HEK293 (cell line): ENCODE measurements around the gene SYNGR3.

Experiments
- CTCF ChIA-PET: fragments of 350-600 bp; formaldehyde crosslinking; extraction: SDS; loops from one replicate; lab custom pipeline; 2021; ENCODE audit warnings: antibody characterized with exemption; lab: Yijun Ruan, JAX
- POLR2A ChIA-PET: fragments of 300-600 bp; formaldehyde crosslinking; extraction: SDS; loops from one replicate; lab custom pipeline; 2020; ENCODE audit warnings: antibody characterized with exemption, inconsistent platforms; lab: Yijun Ruan, JAX
- H3K27ac ChIP-seq: fragments of 200-500 bp; sonication (Bioruptor generic); 2 replicates; pipeline ENCODE4 v1.5.1; 2014; ENCODE audit warnings: low read depth, low read length, control low read depth, inconsistent platforms; ENCODE audit errors: extremely low read depth
- H3K36me3 ChIP-seq, 2 experiments: fragments of 200-500 bp in 1 of 2; sonication (Bioruptor generic) in 1 of 2; 1 replicate in 1 of 2; 2 replicates in 1 of 2; pipeline ENCODE4 v1.5.1; 2014 to 2017; ENCODE audit warnings: inconsistent platforms in 2 of 2, low read length in 2 of 2; ENCODE audit not compliant: control insufficient read depth in 2 of 2, insufficient read depth in 1 of 2
- H3K4me1 ChIP-seq: fragments of 200-500 bp; sonication (Bioruptor generic); 2 replicates; pipeline ENCODE4 v1.5.1; 2014; ENCODE audit warnings: mild to moderate bottlenecking, low read length, inconsistent platforms; ENCODE audit not compliant: control insufficient read depth, insufficient read depth
- H3K4me3 ChIP-seq: 2 replicates; pipeline ENCODE4 v1.5.1; 2011; ENCODE audit warnings: low read depth, mild to moderate bottlenecking, control low read depth, low read length, moderate library complexity
- H3K9me3 ChIP-seq: fragments of 200-500 bp; sonication (Bioruptor generic); 2 replicates; pipeline ENCODE4 v1.5.1; 2014; ENCODE audit warnings: low read depth, low read length, inconsistent platforms; ENCODE audit not compliant: control insufficient read depth, insufficient read depth
- KLF7 ChIP-seq: fragments of 450-650 bp; formaldehyde crosslinking; IDR thresholded peaks from 2 replicates; pipeline ENCODE4 v1.5.1; 2016; ENCODE audit warnings: missing biosample characterization, missing genetic modification characterization, borderline replicate concordance
- SP7 ChIP-seq: fragments of 450-650 bp; formaldehyde crosslinking; IDR thresholded peaks from 2 replicates; pipeline ENCODE4 v1.5.1; 2016; ENCODE audit warnings: missing biosample characterization, missing genetic modification characterization
- YY1 ChIP-seq: fragments of 450-650 bp; formaldehyde crosslinking; IDR thresholded peaks from 2 replicates; pipeline ENCODE4 v1.5.1; 2018; ENCODE audit warnings: missing biosample characterization, missing genetic modification characterization
- ZEB2 ChIP-seq: fragments of 450-650 bp; formaldehyde crosslinking; IDR thresholded peaks from 2 replicates; pipeline ENCODE4 v1.5.1; 2016; ENCODE audit warnings: missing biosample characterization, missing genetic modification characterization
- ZFP3 ChIP-seq: fragments of 450-650 bp; formaldehyde crosslinking; IDR thresholded peaks from 2 replicates; pipeline ENCODE4 v1.5.1; 2016; ENCODE audit warnings: low read depth, missing biosample characterization, missing genetic modification characterization
- ZFP41 ChIP-seq: fragments of 450-650 bp; formaldehyde crosslinking; IDR thresholded peaks from 2 replicates; pipeline ENCODE4 v1.5.1; 2016; ENCODE audit warnings: missing biosample characterization, missing genetic modification characterization, borderline replicate concordance
- ZIC2 ChIP-seq: fragments of 450-650 bp; formaldehyde crosslinking; IDR thresholded peaks from 2 replicates; pipeline ENCODE4 v1.5.1; 2016; ENCODE audit warnings: missing biosample characterization, missing genetic modification characterization
- ZNF121 ChIP-seq: fragments of 450-650 bp; formaldehyde crosslinking; IDR thresholded peaks from 2 replicates; pipeline ENCODE4 v1.5.1; 2016; ENCODE audit warnings: missing biosample characterization, missing genetic modification characterization
- ZNF146 ChIP-seq: fragments of 450-650 bp; formaldehyde crosslinking; IDR thresholded peaks from 2 replicates; pipeline ENCODE4 v1.5.1; 2016; ENCODE audit warnings: missing biosample characterization, missing genetic modification characterization
- ZNF157 ChIP-seq: fragments of 450-650 bp; formaldehyde crosslinking; IDR thresholded peaks from 2 replicates; pipeline ENCODE4 v1.5.1; 2016; ENCODE audit warnings: missing biosample characterization, missing genetic modification characterization
- ZNF202 ChIP-seq: fragments of 450-650 bp; formaldehyde crosslinking; IDR thresholded peaks from 2 replicates; pipeline ENCODE4 v1.5.1; 2016; ENCODE audit warnings: missing biosample characterization, missing genetic modification characterization, borderline replicate concordance
- ZNF23 ChIP-seq: fragments of 450-650 bp; formaldehyde crosslinking; IDR thresholded peaks from 2 replicates; pipeline ENCODE4 v1.5.1; 2016; ENCODE audit warnings: missing biosample characterization, missing genetic modification characterization, borderline replicate concordance
- ZNF292 ChIP-seq: fragments of 450-650 bp; formaldehyde crosslinking; IDR thresholded peaks from 2 replicates; pipeline ENCODE4 v1.5.1; 2016; ENCODE audit warnings: low read depth, missing biosample characterization, missing genetic modification characterization, borderline replicate concordance
- ZNF302 ChIP-seq: fragments of 450-650 bp; formaldehyde crosslinking; IDR thresholded peaks from 2 replicates; pipeline ENCODE4 v1.5.1; 2016; ENCODE audit warnings: missing biosample characterization, missing genetic modification characterization, low read depth
- ZNF48 ChIP-seq: fragments of 450-650 bp; formaldehyde crosslinking; IDR thresholded peaks from 2 replicates; pipeline ENCODE4 v1.5.1; 2016; ENCODE audit warnings: missing biosample characterization, missing genetic modification characterization
- ZNF510 ChIP-seq: fragments of 450-650 bp; formaldehyde crosslinking; IDR thresholded peaks from 2 replicates; pipeline ENCODE4 v1.5.1; 2018; ENCODE audit warnings: mild to moderate bottlenecking, missing genetic modification characterization, missing biosample characterization; ENCODE audit not compliant: insufficient replicate concordance
- ZNF521 ChIP-seq: fragments of 450-650 bp; formaldehyde crosslinking; IDR thresholded peaks from 2 replicates; pipeline ENCODE4 v1.5.1; 2017; ENCODE audit warnings: missing biosample characterization, mild to moderate bottlenecking, missing genetic modification characterization
- ZNF549 ChIP-seq: fragments of 450-650 bp; IDR thresholded peaks from 2 replicates; pipeline ENCODE4 v1.5.1; 2018; ENCODE audit warnings: missing biosample characterization, missing genetic modification characterization, mild to moderate bottlenecking, inconsistent platforms, moderate library complexity
- ZNF555 ChIP-seq: fragments of 450-650 bp; formaldehyde crosslinking; conservative IDR thresholded peaks from 2 replicates; pipeline ENCODE4 v1.5.1; 2017; ENCODE audit warnings: missing biosample characterization, mild to moderate bottlenecking, missing genetic modification characterization, inconsistent platforms
- ZNF561 ChIP-seq: fragments of 450-650 bp; IDR thresholded peaks from 2 replicates; pipeline ENCODE4 v1.5.1; 2018; ENCODE audit warnings: missing biosample characterization, missing genetic modification characterization, borderline replicate concordance
- ZNF600 ChIP-seq: fragments of 450-650 bp; formaldehyde crosslinking; IDR thresholded peaks from 2 replicates; pipeline ENCODE4 v1.5.1; 2016; ENCODE audit warnings: missing biosample characterization, missing genetic modification characterization
- ZNF623 ChIP-seq: fragments of 450-650 bp; formaldehyde crosslinking; IDR thresholded peaks from 2 replicates; pipeline ENCODE4 v1.5.1; 2016; ENCODE audit warnings: missing biosample characterization, missing genetic modification characterization
- ZNF677 ChIP-seq: fragments of 450-650 bp; IDR thresholded peaks from 2 replicates; pipeline ENCODE4 v1.5.0; 2018; ENCODE audit warnings: missing biosample characterization, mild to moderate bottlenecking, missing genetic modification characterization, moderate library complexity
- ZNF777 ChIP-seq: fragments of 450-650 bp; formaldehyde crosslinking; IDR thresholded peaks from 2 replicates; pipeline ENCODE4 v1.5.1; 2017; ENCODE audit warnings: missing biosample characterization, missing genetic modification characterization, borderline replicate concordance
- ZNF792 ChIP-seq: fragments of 450-650 bp; formaldehyde crosslinking; IDR thresholded peaks from 2 replicates; pipeline ENCODE4 v1.5.1; 2016; ENCODE audit warnings: missing biosample characterization, missing genetic modification characterization
- TF ChIP-seq, protein P1 (sequence below): fragments of 450-650 bp; formaldehyde crosslinking; IDR thresholded peaks from 2 replicates; pipeline ENCODE4 v1.5.1; 2017; ENCODE audit warnings: missing biosample characterization, missing genetic modification characterization
- TF ChIP-seq, protein P2 (sequence below): fragments of 450-650 bp; formaldehyde crosslinking; IDR thresholded peaks from 2 replicates; pipeline ENCODE4 v1.5.1; 2016; ENCODE audit warnings: missing biosample characterization, missing genetic modification characterization
- TF ChIP-seq, protein P3 (sequence below): fragments of 450-650 bp; formaldehyde crosslinking; IDR thresholded peaks from 2 replicates; pipeline ENCODE4 v1.5.1; 2017; ENCODE audit warnings: missing biosample characterization, missing genetic modification characterization
- TF ChIP-seq, protein P4 (sequence below): fragments of 450-650 bp; formaldehyde crosslinking; IDR thresholded peaks from 2 replicates; pipeline ENCODE4 v1.5.1; 2016; ENCODE audit warnings: missing biosample characterization, missing genetic modification characterization

SYNGR3 gene

DNA sequence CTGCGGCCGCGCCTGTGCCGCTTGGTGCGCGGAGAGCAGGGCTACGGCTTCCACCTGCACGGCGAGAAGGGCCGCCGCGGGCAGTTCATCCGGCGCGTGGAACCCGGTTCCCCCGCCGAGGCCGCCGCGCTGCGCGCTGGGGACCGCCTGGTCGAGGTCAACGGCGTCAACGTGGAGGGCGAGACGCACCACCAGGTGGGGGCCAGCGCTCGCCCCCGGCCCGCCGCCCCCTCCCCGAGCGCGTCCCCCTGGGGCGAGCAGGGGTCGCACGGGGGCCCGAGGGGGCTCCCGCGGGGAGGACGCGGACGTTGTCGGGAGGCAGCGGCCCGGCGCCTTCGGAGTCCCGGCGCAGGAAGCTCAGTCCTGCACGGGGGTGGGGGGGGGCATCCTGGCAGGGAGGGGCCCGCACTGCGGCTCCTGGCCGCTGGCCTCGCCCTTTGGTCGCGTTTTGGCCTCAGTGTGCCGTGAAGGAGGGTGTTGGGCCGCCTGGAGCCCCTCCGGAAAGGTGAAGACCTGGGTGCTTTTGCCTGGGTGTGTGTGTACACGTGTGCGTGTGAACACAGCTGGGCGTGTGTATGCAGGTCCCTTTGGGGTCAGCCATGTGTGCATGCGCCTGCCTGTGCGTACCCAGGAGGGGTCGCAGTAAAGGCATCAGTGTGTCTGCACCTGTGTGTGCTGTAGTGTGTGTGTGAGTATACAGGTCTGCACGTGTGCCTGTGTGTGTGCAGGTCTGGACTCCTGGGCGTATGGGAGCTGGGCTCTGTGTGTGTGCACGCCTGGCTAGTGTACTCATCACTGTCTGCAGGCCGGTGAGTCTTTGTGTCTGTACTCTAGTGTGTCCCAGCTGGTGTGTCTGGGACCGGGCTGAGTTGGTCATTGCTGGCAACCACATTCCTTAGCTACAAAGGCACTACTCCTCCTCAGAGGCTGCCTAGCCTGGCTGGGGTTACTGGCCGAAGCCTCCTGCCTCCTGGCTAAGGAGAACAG lies 37.5 kb downstream of the SYNGR3 start:
- H3K4me1 ChIP-seq = peaks cover 3% of the 10 kb centered on the region; the same call in 1 of the 2 replicates
- POLR2A ChIA-PET = interaction anchor here (0.5 to 2.6 kb wide), 5 partner anchors 11 to 128 kb away, joined by 3 to 15 read pairs (median 6); partner anchors contain the start of genes NTHL1, TRAF7 and TSC2
- peak overlapping the region; percentile 42 for H3K4me3 ChIP-seq
- CTCF ChIA-PET = interaction anchor here (0.5 to 2.1 kb wide), 4 partner anchors 11 to 1418 kb away, joined by 4 to 10 read pairs (median 5); no protein-coding TSS in a partner anchor
- H3K27ac ChIP-seq = peak overlapping the region; percentile 16; the same call in 1 of the 2 replicates
- peaks cover 0 to 4% of the 10 kb centered on the region in 2 experiments; a peak in 1 of 3 replicates for H3K36me3 ChIP-seq
- H3K9me3 ChIP-seq = no peaks in the 10 kb centered on the region
- 0 out of 2 replicates have a peak, but pooled peaks have one; percentile 58 for TF ChIP-seq ZNF121
- TF ChIP-seq ZEB2 = peak; percentile 52; the same call in 1 of the 2 replicates
- TF ChIP-seq, protein P1, sequence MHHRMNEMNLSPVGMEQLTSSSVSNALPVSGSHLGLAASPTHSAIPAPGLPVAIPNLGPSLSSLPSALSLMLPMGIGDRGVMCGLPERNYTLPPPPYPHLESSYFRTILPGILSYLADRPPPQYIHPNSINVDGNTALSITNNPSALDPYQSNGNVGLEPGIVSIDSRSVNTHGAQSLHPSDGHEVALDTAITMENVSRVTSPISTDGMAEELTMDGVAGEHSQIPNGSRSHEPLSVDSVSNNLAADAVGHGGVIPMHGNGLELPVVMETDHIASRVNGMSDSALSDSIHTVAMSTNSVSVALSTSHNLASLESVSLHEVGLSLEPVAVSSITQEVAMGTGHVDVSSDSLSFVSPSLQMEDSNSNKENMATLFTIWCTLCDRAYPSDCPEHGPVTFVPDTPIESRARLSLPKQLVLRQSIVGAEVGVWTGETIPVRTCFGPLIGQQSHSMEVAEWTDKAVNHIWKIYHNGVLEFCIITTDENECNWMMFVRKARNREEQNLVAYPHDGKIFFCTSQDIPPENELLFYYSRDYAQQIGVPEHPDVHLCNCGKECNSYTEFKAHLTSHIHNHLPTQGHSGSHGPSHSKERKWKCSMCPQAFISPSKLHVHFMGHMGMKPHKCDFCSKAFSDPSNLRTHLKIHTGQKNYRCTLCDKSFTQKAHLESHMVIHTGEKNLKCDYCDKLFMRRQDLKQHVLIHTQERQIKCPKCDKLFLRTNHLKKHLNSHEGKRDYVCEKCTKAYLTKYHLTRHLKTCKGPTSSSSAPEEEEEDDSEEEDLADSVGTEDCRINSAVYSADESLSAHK (tag by site-specific recombination) = no peak
- TF ChIP-seq ZNF600 (tag by site-specific recombination) = peak; percentile 96
- TF ChIP-seq ZFP41 = no peak
- no peak for TF ChIP-seq ZNF549 (tag by site-specific recombination)
- TF ChIP-seq ZNF561 = 0 out of 2 replicates have a peak, but pooled peaks have one; percentile 32
- peak; percentile 82; the same call in 1 of the 2 replicates for TF ChIP-seq ZNF792 (tag by site-specific recombination)
- no peak for TF ChIP-seq ZNF23
- TF ChIP-seq, protein P2, sequence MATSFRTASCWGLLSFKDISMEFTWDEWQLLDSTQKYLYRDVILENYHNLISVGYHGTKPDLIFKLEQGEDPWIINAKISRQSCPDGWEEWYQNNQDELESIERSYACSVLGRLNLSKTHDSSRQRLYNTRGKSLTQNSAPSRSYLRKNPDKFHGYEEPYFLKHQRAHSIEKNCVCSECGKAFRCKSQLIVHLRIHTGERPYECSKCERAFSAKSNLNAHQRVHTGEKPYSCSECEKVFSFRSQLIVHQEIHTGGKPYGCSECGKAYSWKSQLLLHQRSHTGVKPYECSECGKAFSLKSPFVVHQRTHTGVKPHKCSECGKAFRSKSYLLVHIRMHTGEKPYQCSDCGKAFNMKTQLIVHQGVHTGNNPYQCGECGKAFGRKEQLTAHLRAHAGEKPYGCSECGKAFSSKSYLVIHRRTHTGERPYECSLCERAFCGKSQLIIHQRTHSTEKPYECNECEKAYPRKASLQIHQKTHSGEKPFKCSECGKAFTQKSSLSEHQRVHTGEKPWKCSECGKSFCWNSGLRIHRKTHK (tag by site-specific recombination) = no peak
- no peak for TF ChIP-seq ZNF292 (tag by site-specific recombination)
- TF ChIP-seq ZNF202 = no peak
- peak; percentile 31; the same call in 1 of the 2 replicates for TF ChIP-seq ZIC2 (tag by site-specific recombination)
- no peak for TF ChIP-seq ZNF555 (tag by site-specific recombination)
- TF ChIP-seq ZFP3 (tag by site-specific recombination) = no peak
- TF ChIP-seq ZNF623 (tag by site-specific recombination) = no peak
- no peak for TF ChIP-seq ZNF777 (tag by site-specific recombination)
- TF ChIP-seq ZNF146 (tag by site-specific recombination) = peak; percentile 28; the same call in 1 of the 2 replicates
- TF ChIP-seq ZNF677 (tag by site-specific recombination) = no peak
- TF ChIP-seq YY1 (tag by site-specific recombination) = peak; percentile 23; the same call in 1 of the 2 replicates
- no peak for TF ChIP-seq ZNF48 (tag by site-specific recombination)
- TF ChIP-seq SP7 (tag by site-specific recombination) = peak; percentile 54; the same call in 1 of the 2 replicates
- TF ChIP-seq, protein P3, sequence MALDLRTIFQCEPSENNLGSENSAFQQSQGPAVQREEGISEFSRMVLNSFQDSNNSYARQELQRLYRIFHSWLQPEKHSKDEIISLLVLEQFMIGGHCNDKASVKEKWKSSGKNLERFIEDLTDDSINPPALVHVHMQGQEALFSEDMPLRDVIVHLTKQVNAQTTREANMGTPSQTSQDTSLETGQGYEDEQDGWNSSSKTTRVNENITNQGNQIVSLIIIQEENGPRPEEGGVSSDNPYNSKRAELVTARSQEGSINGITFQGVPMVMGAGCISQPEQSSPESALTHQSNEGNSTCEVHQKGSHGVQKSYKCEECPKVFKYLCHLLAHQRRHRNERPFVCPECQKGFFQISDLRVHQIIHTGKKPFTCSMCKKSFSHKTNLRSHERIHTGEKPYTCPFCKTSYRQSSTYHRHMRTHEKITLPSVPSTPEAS (tag by site-specific recombination) = peak; percentile 83
- TF ChIP-seq KLF7 (tag by site-specific recombination) = 0 out of 2 replicates have a peak, but pooled peaks have one; percentile 71
- TF ChIP-seq, protein P4, sequence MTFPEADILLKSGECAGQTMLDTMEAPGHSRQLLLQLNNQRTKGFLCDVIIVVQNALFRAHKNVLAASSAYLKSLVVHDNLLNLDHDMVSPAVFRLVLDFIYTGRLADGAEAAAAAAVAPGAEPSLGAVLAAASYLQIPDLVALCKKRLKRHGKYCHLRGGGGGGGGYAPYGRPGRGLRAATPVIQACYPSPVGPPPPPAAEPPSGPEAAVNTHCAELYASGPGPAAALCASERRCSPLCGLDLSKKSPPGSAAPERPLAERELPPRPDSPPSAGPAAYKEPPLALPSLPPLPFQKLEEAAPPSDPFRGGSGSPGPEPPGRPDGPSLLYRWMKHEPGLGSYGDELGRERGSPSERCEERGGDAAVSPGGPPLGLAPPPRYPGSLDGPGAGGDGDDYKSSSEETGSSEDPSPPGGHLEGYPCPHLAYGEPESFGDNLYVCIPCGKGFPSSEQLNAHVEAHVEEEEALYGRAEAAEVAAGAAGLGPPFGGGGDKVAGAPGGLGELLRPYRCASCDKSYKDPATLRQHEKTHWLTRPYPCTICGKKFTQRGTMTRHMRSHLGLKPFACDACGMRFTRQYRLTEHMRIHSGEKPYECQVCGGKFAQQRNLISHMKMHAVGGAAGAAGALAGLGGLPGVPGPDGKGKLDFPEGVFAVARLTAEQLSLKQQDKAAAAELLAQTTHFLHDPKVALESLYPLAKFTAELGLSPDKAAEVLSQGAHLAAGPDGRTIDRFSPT = peak; percentile 26; the same call in 1 of the 2 replicates
- no peak for TF ChIP-seq ZNF157 (tag by site-specific recombination)
- no peak for TF ChIP-seq ZNF302 (tag by site-specific recombination)
- TF ChIP-seq ZNF521 (tag by site-specific recombination) = no peak
- TF ChIP-seq ZNF510 (tag by site-specific recombination) = no peak
